ENCODE results near the gene GADD45GIP1. TPM values are rescaled to one million over a fixed set of nuclear protein-coding genes. Genes with fewer than 3 reads are reported as not detected.

The GADD45GIP1 gene
- total RNA-seq, 4 donors from 2014 or later: 41.4 to 68.8 (median 53.5) TPM

DNA sequence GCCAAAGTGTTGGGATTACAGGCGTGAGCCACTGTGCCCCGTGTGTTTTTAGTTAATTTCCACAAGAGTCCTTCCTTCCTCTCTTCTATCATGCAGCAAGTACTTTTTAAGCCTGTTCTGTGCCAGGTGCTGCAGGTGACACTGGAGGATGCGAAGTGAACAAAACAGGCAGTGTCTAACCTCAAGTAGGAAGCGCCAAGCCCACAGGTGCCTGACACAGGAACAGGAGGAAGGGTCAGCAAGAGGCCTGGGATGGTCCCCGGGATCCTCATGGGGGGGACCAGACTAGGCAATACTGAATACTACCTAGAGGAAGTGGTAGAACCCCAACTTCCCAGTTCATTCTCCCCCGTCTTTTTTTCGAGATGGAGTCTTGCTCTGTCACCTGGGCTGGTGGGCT is 20.4 kb downstream of the GADD45GIP1 start:
- WGBS, 2 donors: 75 to 77% methylated on average over 7 of the region's 7 CpGs
- Histone ChIP-seq H3K4me1 (peaks cover 0 to 54% (median 31%) of the 10 kb centered on the region in 4 donors), H3K27me3 (no peaks in the 10 kb centered on the region), H3K27ac (no peak overlapping the region), H3K4me3 (no peak overlapping the region), H3K36me3 (peaks cover 0 to 17% (median 16%) of the 10 kb centered on the region in 3 donors), H3K9me3 (no peaks in the 10 kb centered on the region)
- no peak for DNase-seq (ENCODE audit: low spot score in 2 of 2)
- TF ChIP-seq, protein P1, sequence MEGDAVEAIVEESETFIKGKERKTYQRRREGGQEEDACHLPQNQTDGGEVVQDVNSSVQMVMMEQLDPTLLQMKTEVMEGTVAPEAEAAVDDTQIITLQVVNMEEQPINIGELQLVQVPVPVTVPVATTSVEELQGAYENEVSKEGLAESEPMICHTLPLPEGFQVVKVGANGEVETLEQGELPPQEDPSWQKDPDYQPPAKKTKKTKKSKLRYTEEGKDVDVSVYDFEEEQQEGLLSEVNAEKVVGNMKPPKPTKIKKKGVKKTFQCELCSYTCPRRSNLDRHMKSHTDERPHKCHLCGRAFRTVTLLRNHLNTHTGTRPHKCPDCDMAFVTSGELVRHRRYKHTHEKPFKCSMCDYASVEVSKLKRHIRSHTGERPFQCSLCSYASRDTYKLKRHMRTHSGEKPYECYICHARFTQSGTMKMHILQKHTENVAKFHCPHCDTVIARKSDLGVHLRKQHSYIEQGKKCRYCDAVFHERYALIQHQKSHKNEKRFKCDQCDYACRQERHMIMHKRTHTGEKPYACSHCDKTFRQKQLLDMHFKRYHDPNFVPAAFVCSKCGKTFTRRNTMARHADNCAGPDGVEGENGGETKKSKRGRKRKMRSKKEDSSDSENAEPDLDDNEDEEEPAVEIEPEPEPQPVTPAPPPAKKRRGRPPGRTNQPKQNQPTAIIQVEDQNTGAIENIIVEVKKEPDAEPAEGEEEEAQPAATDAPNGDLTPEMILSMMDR (IDR thresholded peaks at IDR 0.05): no peak
- TF ChIP-seq POLR2A (IDR thresholded peaks at IDR 0.05) (no peak), EP300 (IDR thresholded peaks at IDR 0.05) (no peak)

- Histone ChIP-seq H3K4me1 (peaks cover 0 to 42% (median 21%) of the 10 kb centered on the region in 4 donors), H3K27ac (no peak overlapping the region), H3K9me3 (no peaks in the 10 kb centered on the region), H3K4me3 (no peak overlapping the region), H3K27me3 (no peaks in the 10 kb centered on the region), H3K36me3 (peaks cover 0 to 8% (median 2%) of the 10 kb centered on the region in 3 donors)
- no peak for DNase-seq (ENCODE audit: low spot score in 2 of 2)
- TF ChIP-seq POLR2A (IDR thresholded peaks at IDR 0.05) (no peak), EP300 (IDR thresholded peaks at IDR 0.05) (no peak)
- TF ChIP-seq, protein P1 (IDR thresholded peaks at IDR 0.05): no peak
- WGBS, 2 donors: 88 to 89% methylated on average over 10 of the region's 10 CpGs
Measured at GRCh38 chr19:12935071-12935470, 22.0 kb downstream of the GADD45GIP1 start.

GRCh38 chr19:12933287-12934072 is 23.5 kb downstream of the GADD45GIP1 start, which contains the start of gene FARSA:
Gene FARSA, minus strand, starts transcription at chr19:12933711. Its CDS starts 15 bp downstream, at chr19:12933696.
- Histone ChIP-seq H3K27ac (peak within 1 kb of the TSS; percentile 51 to 91 (median 85)), H3K9me3 (no peaks in the 10 kb centered on the region), H3K4me1 (peaks cover 0 to 32% (median 14%) of the 10 kb centered on the region in 4 donors), H3K4me3 (peak within 1 kb of the TSS; percentile 84 to 98 (median 90)), H3K36me3 (peaks cover 0 to 22% (median 8%) of the 10 kb centered on the region in 3 donors), H3K27me3 (no peaks in the 10 kb centered on the region)
- peak; percentile 89 for DNase-seq (ENCODE audit: low spot score in 2 of 2)
- TF ChIP-seq, protein P1 (IDR thresholded peaks at IDR 0.05): no peak
- peak; percentile 16 to 56 for TF ChIP-seq POLR2A (IDR thresholded peaks at IDR 0.05)
- TF ChIP-seq EP300 (IDR thresholded peaks at IDR 0.05): peak; percentile 48 to 99
- 3 to 4% methylated on average over 31 to 40 of the region's 51 CpGs for WGBS, 2 donors

- peak overlapping the region in 3 of 4 donors; percentile 85 to 91 (median 85) for H3K27ac ChIP-seq
Measured at GRCh38 chr19:12932392-12933286, 24.4 kb downstream of the GADD45GIP1 start.

More at GRCh38 chr19:12932392-12933286, 24.4 kb downstream of the GADD45GIP1 start:
- DNase-seq (ENCODE audit: low spot score in 2 of 2): no peak
- 28 to 29% methylated on average over 16 of the region's 16 CpGs for WGBS, 2 donors
- peaks cover 0 to 30% (median 15%) of the 10 kb centered on the region in 3 donors for H3K36me3 ChIP-seq
- H3K27me3 ChIP-seq: no peaks in the 10 kb centered on the region
- H3K4me1 ChIP-seq: peaks cover 0 to 27% (median 12%) of the 10 kb centered on the region in 4 donors
- H3K4me3 ChIP-seq: peak overlapping the region; percentile 84 to 98 (median 90)
- TF ChIP-seq, protein P1 (IDR thresholded peaks at IDR 0.05): no peak
- TF ChIP-seq POLR2A (IDR thresholded peaks at IDR 0.05) (no peak), EP300 (IDR thresholded peaks at IDR 0.05) (no peak)
- H3K9me3 ChIP-seq: no peaks in the 10 kb centered on the region
